GM19328 (cell line): ENCODE data around the gene ATP1A4.

Experiments
- ATAC-seq: cut with Tn5 transposase; IDR thresholded peaks from one replicate; pipeline ENCODE4 v1.9.1; 2021; ENCODE audit warnings: mild to moderate bottlenecking, moderate library complexity; ENCODE audit not compliant: unreplicated experiment

The ATP1A4 gene

DNA sequence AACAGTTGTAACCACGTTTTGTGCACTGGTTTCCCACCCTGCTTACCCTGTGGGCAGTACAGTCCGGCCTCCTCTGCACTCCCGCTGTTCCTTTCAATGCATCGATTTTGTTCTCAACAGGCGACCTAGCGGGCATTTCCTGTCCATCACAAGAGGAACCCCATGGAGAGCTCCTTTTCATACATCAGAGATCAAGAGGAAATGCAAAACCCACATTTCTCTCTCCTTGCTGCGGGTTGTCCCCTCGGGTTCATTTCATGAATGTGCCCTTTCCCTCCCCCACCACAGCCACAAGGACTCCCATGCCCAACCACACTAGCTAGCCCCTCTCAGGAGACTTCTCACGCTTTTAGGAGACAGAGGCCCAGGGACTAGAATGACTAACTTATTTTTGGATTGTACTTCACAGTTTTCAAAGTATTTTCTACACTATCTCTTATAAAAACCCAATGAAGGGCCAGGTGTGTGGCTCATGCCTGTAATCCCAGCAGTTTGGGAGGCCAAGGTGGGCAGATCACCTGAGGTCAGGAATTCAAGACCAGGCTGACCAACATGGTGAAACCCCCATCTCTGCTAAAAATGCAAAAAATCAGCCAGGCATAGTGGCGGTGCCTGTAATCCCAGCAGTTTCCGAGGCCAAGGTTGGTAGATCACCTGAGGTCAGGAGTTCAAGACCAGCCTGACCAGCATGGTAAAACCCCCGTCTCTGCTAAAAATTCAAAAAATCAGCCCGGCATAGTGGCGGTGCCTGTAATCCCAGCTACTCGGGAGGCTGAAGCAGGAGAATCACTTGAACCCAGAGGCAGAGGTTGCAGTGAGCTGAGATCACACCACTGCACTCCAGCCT is 18.4 kb downstream of the ATP1A4 start:
- ATAC-seq, result no peak

DNA sequence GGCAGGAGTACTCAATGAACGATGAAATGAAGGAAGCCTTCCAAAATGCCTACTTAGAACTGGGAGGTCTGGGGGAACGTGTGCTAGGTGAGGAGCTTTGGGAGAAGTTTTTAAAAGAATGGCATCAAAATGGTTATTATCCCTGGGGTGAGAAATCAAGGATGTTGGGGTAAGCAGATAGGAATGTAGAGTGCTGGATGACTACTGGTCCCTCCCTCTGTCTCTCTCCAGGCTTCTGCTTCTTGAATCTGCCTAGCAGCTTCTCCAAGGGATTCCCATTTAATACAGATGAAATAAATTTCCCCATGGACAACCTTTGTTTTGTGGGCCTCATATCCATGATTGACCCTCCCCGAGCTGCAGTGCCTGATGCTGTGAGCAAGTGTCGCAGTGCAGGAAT is 20.0 kb downstream of the ATP1A4 start:
- no peak for ATAC-seq

DNA sequence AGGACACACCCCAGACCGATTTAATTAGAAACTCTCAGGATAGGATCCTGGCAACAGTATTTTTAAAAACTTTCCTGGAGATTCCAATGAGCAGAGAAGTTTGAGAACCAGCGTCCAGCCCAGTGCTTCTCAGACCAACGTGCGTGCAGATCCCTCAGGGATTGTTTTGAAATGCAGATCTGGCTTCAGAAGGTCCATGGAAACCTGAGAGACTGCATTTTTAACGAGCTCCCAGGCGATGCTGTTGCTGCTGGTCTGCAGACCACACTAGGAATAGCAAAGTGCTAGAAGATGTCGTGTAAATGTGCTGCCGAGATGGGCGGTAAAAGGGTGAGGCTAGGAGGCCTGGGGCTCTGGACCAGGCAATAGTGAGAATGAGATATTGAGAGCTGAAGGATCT is 20.6 kb downstream of the ATP1A4 start:
- no peak for ATAC-seq

DNA sequence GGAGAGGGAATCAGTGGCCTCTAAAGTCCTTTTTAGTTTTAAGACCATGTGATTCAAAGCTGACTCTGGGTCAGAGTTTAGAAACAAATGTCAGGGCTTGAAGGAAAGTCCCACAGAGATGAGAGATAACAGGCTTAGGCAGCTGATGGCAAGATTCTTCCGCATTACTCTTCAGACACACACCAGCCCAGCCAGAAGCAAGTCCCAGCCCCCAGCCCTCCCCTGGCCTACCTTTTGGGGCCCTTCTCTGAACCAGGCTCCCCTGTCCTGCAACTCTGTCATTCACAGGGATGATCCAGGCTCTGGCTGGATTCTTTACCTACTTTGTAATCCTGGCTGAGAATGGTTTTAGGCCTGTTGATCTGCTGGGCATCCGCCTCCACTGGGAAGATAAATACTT is 25.8 kb downstream of the ATP1A4 start:
- ATAC-seq, result no peak

DNA sequence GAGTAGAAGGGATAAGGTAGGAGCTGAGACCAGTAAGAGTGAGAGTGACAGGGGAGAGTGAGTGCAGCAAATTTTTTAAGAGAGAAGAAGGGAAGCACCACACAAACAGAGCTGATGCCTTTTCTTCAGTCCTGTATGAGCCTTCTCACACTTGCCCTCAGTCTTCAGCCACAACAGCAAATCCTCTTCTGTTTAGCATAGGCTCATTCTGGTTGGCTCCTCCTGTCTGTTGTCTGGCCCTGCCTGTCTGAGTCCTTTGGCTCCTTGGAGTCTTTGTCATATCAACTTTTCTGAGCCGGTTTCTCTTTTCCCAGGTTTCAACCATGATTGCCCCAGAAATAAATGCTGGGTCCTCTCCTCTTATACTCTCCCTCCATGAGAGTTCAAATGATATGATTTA is 26.3 kb downstream of the ATP1A4 start:
- ATAC-seq, result no peak

DNA sequence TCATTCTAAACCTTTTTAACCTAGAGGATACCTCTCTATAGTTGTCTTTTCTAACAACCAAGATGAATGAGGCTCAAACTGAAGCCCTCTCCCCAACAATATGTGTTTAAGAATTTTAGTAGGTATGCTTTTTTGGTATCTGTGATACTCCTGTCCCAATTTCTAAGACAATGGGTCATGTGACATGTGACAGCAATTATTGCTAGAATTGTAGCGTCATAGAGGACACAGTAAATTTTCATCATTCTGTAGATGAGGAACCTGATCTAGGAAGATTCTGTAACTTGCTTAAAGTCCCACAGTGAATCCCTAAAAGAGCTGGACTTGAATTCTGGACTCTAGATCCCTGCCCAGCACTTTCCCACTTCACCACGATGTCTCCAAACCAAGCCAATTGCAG is 27.3 kb downstream of the ATP1A4 start:
- ATAC-seq, result no peak

DNA sequence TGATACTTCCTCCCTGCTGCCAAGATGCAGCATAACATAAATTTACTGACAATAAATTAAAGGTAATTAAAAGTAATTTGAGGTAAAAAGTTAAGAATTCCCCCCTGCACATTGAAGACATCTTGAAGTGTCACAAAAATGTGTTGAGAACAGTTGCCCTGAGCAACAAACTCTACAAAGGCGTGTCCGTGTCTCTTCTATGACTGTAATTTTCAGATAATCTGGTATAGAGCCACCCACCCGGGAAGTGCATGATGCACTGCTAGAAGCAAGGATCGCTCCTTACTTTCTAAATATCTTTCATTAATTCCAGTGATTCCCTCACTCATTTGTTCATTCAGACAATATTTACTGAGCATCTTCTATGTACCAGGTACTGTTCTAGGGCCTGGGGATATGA is 27.9 kb downstream of the ATP1A4 start:
- ATAC-seq, result no peak

DNA sequence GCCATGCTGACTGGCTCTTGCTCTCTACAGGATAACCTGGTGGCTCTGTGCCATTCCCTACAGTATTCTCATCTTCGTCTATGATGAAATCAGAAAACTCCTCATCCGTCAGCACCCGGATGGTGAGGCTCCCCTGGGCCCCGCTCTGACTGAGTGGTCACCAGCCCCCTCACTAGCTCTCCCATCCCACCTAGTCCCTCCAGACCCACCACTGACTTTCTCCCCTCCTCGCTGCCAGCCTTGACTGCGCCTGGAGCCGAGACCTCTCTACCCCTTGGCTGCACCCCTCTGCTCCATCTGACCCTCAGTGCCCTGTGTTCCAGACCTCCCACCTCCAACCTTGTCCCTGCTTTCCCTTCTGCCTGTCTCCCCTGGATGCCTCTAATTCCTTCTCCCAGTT is 34.8 kb downstream of the ATP1A4 start:
- ATAC-seq, result no peak

DNA sequence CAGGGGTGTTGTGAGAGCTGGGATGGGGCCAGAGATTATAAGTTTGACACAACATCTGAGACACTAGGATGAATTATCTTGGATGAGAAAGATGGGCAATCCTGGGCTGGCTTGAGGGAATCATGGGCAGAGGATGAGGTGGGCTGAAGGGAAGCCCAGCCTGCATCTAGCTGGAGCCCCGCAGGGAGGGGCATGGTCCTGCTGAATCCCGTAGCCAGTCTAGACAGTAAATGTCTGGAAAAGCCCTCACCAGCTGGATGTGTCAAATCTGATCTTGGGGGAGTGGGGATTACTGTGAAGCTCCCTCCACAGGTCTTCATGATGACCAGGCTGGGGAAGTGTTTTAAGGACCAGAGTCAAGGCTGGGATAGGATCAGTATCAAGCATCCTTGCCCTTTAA is 35.3 kb downstream of the ATP1A4 start:
- no peak for ATAC-seq

DNA sequence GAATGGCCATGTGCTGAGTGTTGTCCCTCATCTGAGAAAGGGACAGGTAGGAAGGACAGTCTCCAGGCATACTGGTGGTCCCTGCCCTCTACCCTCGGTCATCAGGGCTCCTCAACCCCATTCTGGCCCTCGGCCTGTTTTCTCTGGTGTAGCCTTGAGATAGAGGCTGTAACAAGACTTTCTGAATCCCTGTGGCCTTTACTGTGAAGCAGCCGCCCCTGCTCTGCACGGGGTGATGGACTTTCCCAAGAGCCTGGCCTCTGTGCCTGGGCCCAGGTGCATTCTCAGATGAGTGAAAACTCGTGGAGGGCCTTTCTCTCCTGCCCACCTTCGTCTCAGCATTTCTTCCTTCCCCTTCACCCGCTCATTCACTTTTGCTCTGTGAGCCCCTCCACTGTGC is 36.0 kb downstream of the ATP1A4 start:
- no peak for ATAC-seq

DNA sequence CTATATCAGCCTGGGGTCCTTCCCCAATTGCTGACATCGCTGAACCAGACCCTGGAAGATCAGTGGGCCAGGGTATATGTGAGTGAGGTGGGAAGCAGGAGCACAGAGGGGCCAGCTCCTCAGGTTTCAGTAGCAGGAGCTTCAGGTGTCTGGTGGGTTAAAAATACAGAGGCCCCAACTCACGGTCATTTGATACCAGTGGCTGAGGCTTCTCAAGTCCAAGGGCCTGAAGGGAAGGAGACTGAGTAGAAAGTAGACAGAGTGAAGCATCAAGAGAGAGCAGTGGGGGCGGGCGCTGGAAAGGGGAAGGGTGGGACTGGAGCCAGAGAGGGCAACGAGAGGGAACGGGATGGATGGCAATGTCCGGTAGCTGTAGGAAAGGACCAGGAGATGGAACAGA is 36.9 kb downstream of the ATP1A4 start:
- no peak for ATAC-seq

DNA sequence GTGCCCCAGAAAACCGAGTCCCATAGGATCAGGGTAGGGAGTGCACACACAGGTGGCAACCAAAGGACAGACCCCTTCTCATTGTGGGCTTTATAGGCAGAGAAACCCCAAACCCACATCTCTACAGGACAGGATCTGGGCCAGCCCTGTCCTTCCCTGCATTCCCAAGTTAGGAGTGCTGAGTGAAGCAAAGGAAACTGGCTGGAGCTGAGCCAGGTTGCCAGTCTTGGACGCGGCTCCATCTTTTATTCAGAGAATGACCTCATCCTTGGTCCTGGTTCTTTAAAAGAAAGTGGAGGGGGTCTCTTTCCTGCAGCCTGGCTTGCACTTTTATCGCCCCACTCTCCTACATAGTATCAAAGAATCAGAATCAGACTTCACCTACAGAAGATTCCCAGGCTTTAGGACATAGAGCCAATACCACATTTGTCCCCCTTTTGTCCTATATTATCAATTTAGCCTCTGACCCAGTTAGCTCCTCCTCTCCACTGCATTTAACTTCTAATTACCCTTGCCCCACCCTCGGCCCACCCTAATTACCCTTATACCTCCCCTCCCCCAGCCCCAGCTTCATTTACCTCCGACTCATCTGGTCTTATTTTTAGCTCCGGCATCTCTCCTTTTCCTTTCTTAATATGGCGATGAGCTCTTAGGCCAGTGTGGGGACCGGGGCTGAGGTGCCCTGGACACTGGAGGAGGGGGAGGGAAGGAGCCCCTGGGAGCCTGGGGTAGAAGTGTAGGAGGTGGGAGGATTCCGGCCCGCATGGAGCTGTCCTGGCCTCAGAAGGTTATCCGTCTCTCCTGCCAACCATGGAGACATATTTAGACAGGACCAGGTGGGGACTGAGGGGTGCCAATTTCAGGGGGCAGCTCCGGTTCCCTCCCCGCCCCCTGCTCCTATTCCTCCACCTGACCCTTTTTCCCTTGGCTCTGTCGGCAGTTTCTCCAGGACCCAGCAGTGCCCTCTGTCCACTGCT is 38.5 kb downstream of the ATP1A4 start, which contains the start of gene CASQ1:
Gene CASQ1 (plus strand): TSS at position 927 of the 977 bp plus-strand sequence. CDS start 177 bp downstream, outside the sequence.
- no peak for ATAC-seq

DNA sequence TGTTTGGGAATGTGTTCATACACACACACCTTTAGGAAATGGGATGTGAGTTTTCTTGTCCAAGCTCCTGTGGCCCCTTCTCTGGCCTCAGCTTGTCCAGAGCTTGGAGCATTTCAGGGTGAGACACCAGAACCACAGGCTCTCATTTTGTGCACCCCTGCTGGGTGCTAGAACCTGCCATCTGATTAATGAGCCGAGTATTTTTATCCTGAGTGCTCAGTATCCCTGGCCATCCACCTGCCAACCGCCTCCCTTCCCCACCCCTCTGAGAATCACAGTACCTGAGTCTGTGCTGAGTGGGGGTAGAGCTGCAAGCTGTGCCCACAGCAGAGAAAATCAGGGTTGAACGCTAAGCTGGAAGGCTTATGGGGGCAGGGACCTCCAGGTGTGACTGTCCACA is 40.4 kb downstream of the ATP1A4 start:
- no peak for ATAC-seq

DNA sequence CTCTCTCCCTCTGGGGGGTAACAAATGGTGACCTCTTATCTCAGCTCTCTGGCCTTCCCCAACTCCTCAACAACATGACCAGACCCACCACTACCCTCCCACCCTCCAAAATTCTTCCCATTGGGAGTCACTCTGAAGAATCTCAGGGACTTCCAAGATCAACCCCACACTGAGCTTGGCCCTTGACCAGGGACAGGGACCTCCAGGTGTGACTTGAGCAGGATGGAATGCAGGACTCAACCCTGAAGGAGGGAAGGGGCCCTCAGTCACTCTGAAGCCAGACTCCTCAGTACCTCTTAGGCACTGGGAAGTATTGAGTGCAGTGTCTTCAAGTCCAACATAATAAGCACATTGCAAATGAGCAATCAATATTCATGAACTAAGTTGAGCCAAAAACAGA is 40.8 kb downstream of the ATP1A4 start:
- ATAC-seq, result no peak

DNA sequence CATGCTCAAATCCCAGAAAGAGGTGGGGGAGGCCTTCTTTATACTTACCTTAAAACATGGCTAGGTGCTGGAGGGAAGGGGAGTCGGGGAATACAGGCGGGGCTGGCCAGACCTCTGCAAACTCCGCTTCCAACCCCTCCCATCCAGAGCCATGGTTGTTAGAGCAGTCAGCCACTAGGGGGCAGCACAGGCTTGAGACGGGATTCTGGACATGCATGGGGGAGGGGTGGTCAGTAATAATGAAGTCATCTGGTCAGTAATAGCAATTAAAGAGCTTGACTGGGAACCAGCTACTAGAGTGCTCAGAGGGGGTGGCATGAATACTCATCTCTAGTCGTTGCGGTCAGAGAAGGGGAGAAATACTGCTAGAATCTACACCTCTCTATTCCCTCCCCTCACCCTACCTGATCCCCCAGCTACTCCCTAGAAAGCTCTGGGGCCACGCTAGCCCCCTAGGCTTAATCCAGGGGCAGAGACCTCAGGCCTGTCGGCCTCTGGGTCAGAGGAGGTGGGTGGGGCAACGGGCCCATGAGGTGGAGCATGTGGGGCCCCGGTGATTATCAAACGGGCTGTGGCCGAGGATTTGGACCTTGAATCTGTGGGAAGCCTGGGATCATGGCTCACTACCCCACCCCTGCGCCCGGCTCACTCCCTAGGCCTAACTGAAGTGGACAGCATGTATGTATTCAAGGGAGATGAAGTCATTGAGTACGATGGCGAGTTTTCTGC is 41.9 kb downstream of the ATP1A4 start:
- ATAC-seq, result no peak

DNA sequence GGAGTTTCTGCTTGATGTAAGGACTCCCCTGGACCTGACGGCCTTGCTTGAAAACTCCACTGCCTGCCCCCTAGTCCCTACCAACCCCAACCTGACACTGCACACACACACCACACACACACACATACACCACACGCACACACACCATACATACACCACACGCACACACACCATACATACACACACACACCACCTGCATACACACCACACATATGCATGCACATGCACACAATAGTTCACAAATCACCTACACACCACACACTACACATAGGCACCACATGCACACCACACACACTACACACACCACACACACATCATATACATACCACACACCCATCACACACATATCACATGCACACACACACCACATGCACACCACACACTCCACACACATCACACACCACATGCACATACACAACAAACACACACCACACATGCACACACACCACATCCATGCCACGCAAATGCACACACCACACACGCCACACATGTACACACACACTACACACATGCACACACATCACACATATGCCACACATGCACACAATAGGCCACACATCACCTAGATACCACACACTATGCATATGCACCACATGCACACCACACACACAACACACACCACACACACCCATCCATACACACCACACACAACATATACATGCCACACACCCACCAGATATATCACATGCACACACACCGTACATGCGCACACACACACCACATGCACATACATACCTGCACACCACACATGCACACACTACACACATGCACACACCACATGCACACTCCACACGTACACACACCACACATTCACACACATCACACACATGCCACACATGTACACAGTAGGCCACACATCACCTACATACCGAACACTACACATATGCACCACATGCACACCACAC is 42.7 kb downstream of the ATP1A4 start:
- ATAC-seq, result no peak

DNA sequence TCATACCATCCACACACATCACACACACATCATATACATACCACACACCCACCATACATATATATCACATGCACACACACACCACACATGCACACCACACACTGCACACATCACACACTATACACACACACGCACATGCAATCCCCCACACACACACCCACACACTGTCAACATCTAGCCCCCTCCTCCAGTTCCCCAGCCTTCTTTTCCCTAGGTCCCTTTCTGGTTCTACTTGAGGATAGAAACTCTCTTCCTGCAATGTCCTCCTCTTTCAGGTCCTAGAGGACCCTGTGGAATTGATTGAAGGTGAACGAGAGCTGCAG is 43.3 kb downstream of the ATP1A4 start:
- ATAC-seq, result no peak

DNA sequence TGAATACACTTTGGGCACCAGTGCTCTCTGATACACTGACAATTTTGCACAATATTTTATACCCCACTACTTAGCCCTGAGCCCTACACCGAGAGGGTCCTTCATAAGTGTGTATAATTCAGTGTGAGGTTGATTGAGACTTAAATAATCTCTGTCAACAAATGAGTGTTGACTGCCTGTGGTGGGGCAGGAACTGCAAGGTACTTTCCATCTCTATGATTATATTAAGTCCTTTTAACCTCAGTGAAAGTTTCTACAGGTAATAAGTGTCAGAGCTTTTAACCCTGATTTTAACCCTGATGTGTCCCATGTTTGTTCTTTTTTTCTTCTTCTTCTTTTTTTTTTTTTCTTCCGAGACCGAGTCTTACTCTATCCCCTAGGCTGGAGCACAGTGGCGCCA is 44.7 kb downstream of the ATP1A4 start:
- ATAC-seq, result no peak

DNA sequence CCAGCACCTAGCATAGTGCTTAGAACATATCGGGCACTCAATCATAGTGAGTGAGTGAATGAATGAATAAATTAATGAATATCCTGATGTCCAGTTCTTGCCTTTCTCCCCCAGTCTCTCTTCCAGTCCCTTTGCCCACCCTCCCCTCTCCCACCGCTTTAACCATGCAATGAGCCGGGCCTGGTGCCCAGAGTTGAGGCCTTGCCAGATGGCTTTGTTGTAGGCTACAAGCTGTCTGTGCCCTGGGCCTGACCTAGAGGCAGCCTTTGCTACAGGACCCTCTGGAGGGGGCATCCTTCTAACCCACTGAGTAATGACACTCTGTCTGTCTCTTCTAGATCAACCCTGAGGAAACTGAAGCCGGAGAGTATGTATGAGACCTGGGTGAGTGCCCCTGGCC is 45.8 kb downstream of the ATP1A4 start:
- ATAC-seq, result no peak

DNA sequence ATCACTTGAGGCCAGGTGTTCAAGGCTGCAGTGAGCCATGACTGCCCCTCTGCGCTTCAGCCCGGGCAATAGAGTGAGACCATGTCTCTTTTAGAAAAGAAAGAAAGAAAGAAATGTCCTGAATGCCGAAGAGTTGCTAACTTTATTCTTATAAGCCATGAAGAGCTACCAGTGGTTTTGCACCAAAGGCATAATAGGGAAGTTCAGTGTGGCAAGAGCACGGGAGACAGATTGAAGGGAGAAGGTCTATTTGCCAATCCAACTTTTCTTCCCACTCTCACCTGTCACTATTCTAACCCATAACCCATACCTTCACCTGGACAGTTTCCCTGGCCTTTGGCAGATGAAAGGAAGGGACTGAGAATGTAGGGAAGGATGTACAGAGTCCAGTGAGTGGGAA is 49.4 kb downstream of the ATP1A4 start:
- no peak for ATAC-seq
